ENCODE measurements around the gene SNX27.
"Not testable (repeated sequence)": the region's sequence is repeated elsewhere in the genome, so short reads cannot be mapped to it uniquely, and the experiment has no call there.

SNX27 gene

DNA sequence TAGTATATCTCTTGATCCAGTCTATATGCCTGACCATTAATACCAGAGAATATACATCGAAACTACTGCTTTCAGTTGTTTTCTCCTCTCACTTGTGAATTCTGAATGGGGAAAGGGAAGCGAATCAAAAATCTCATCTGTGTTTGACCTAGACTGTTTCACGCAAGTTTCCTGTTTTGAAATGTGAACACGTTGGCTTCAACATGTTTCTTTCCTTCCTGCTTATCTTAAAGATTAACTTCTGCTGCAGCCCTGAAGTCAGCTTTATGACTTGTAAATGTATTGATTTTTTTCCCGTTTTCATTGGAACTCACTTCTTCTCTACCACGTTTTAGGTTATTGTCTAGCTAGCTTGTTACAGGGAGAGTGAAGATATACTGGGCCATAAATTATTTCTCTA lies 49.9 kb downstream of the SNX27 start:
- Histone ChIP-seq H3K36me3 (ENCODE audit: control insufficient read depth, insufficient read depth, low read length) (no peaks in the 10 kb centered on the region), H3K4me1 (ENCODE audit: control insufficient read depth, insufficient read depth, low read length) (no peaks in the 10 kb centered on the region), H3K9ac (ENCODE audit: low read length) (peak overlapping the region; percentile 56), H3K27me3 (ENCODE audit: control insufficient read depth, insufficient read depth, low read length) (no peaks in the 10 kb centered on the region), H3K9me3 (ENCODE audit: control insufficient read depth, low read length) (no peaks in the 10 kb centered on the region), H3K4me3 (ENCODE audit: low read length) (no peak overlapping the region)

DNA sequence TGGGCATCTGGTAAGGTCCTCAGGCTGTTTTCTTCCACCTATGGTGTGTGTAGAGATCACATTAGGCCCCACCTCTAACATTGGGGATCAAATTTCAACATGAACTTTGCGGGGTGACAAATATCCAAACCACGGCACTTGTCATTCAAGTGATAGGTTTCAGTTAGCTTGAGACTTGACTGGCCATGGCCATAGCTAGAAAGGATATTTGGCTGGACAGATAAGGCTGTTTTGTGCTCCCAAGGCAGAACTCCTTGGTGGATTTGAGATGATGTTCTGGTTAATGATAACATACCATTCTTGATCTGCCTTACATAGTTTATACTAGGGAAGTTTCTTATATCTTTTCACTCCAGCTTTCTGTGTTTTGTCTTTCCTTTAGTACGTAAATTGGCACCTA lies 56.2 kb downstream of the SNX27 start:
- Histone ChIP-seq H3K4me1 (ENCODE audit: control insufficient read depth, insufficient read depth, low read length) (no peaks in the 10 kb centered on the region), H3K9me3 (ENCODE audit: control insufficient read depth, low read length) (no peaks in the 10 kb centered on the region), H3K4me3 (ENCODE audit: low read length) (no peak overlapping the region), H3K36me3 (ENCODE audit: control insufficient read depth, insufficient read depth, low read length) (no peaks in the 10 kb centered on the region), H3K27me3 (ENCODE audit: control insufficient read depth, insufficient read depth, low read length) (no peaks in the 10 kb centered on the region), H3K9ac (ENCODE audit: low read length) (no peak overlapping the region)

DNA sequence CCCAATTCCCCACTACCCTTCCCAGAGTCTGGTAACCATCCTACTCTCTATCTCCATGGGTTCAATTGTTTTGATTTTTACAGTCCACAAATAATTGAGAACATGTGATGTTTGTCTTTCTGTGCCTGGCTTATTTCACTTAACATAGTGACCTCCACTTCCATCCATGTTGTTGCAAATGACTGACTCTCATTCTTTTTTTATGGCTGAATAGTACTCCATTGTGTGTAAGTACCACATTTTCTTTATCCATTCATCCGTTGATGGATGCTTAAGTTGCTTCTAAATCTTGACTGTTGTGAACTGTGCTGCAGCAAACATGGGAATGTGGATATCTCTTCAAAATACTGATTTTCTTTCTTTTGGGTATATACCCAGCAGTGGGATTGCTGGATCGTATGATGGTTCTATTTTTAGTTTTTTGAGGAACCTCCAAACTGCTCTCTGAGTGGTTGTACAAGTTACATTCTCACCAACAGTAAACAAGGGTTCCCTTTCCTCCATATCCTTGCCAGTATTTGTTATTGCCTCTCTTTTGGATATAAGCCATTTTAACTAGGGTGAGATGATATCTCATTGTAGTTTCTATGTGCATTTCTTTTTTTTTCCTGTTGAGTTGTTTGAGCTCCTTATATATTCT lies 58.3 kb downstream of the SNX27 start:
- not testable (repeated sequence) for H3K4me1 ChIP-seq (ENCODE audit: control insufficient read depth, insufficient read depth, low read length); H3K27me3 ChIP-seq (ENCODE audit: control insufficient read depth, insufficient read depth, low read length); H3K4me3 ChIP-seq (ENCODE audit: low read length); H3K9ac ChIP-seq (ENCODE audit: low read length); H3K36me3 ChIP-seq (ENCODE audit: control insufficient read depth, insufficient read depth, low read length); H3K9me3 ChIP-seq (ENCODE audit: control insufficient read depth, low read length)

DNA sequence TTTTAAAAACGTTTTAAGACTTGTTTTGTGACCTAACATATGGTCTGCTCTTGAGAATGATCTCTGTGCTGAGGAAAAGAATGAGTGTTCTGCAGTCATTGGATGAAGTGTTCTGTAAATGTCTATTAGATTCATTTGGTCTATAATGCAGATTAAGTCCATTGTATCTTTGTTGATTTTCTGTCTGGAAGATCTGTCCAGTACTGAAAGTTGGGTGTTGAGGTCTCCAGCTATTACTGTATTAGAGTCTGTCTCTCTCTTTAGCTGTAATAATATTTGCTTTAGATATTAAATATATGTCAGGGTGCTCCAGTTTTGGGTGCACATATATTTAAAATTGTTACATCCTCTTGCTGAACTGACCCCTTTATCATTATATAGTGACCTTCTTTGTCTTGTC lies 61.6 kb downstream of the SNX27 start:
- H3K4me1 ChIP-seq (ENCODE audit: control insufficient read depth, insufficient read depth, low read length), result no peaks in the 10 kb centered on the region
- H3K36me3 ChIP-seq (ENCODE audit: control insufficient read depth, insufficient read depth, low read length), result no peaks in the 10 kb centered on the region
- no peaks in the 10 kb centered on the region for H3K9me3 ChIP-seq (ENCODE audit: control insufficient read depth, low read length)
- H3K9ac ChIP-seq (ENCODE audit: low read length), result no peak overlapping the region
- no peaks in the 10 kb centered on the region for H3K27me3 ChIP-seq (ENCODE audit: control insufficient read depth, insufficient read depth, low read length)
- no peak overlapping the region for H3K4me3 ChIP-seq (ENCODE audit: low read length)

DNA sequence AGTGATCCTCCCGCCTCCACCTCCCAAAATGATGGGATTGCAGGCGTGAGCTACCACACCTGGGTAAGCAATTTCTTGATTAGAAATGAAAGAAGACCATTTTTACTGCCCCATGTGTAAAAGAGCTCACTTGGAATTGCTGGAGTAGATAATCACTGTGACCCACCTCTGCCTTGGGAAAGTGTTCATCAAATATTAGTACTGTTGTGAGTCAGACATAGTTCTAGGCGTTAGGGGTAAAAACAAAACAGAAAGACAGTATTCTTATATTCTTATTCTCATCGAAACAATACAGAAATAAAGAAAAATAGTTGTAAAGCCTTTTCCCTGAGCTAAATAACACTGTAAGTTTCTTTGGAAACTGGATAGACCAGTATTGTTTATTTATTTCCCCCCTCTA lies 68.5 kb downstream of the SNX27 start:
- Histone ChIP-seq H3K27me3 (ENCODE audit: control insufficient read depth, insufficient read depth, low read length) (no peaks in the 10 kb centered on the region), H3K9me3 (ENCODE audit: control insufficient read depth, low read length) (no peaks in the 10 kb centered on the region), H3K9ac (ENCODE audit: low read length) (peak overlapping the region; percentile 61), H3K4me3 (ENCODE audit: low read length) (no peak overlapping the region), H3K36me3 (ENCODE audit: control insufficient read depth, insufficient read depth, low read length) (no peaks in the 10 kb centered on the region), H3K4me1 (ENCODE audit: control insufficient read depth, insufficient read depth, low read length) (peaks cover 9% of the 10 kb centered on the region)

DNA sequence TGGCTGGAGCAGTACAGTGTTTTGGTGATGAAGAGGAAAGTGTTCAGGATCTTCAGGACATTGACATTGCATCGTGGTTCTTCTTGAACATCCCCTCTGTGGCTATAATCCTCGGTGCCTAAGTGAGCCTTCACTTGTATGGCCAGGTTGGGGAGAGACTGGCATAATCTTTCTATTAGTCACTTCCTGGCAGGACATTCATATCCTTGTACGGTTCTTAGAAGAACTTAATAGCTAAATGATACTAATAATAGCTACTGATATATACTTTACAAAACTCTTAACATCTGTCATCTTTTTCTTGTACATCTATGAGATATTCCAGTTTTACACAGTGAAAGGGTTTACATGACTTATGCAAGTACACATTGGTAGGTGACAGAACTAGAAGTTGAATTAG lies 69.0 kb downstream of the SNX27 start:
- H3K4me3 ChIP-seq (ENCODE audit: low read length), result no peak overlapping the region
- H3K4me1 ChIP-seq (ENCODE audit: control insufficient read depth, insufficient read depth, low read length), result peaks cover 9% of the 10 kb centered on the region
- H3K9me3 ChIP-seq (ENCODE audit: control insufficient read depth, low read length), result no peaks in the 10 kb centered on the region
- no peaks in the 10 kb centered on the region for H3K36me3 ChIP-seq (ENCODE audit: control insufficient read depth, insufficient read depth, low read length)
- peak overlapping the region; percentile 61 for H3K9ac ChIP-seq (ENCODE audit: low read length)
- H3K27me3 ChIP-seq (ENCODE audit: control insufficient read depth, insufficient read depth, low read length), result no peaks in the 10 kb centered on the region

DNA sequence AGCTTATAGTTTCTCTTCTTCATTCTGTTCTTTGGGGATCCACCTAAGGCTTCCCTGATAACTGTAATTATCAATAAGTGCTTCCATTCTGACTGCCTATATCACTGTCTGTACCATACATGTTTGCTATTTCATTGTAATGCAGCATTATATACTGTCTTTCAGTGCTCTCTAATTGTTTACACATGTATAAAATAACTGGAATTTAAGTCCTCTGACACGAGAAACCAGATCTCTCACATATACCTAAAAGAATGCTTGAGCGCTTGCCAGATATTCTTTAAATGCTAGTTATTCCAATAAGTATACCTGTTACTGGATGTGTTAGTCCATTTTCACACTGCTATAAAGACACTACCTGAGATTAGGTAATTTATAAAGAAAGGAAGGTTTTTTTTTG lies 70.1 kb downstream of the SNX27 start:
- H3K36me3 ChIP-seq (ENCODE audit: control insufficient read depth, insufficient read depth, low read length), result no peaks in the 10 kb centered on the region
- no peak overlapping the region for H3K4me3 ChIP-seq (ENCODE audit: low read length)
- no peaks in the 10 kb centered on the region for H3K27me3 ChIP-seq (ENCODE audit: control insufficient read depth, insufficient read depth, low read length)
- H3K9ac ChIP-seq (ENCODE audit: low read length), result no peak overlapping the region
- H3K4me1 ChIP-seq (ENCODE audit: control insufficient read depth, insufficient read depth, low read length), result peaks cover 9% of the 10 kb centered on the region
- no peaks in the 10 kb centered on the region for H3K9me3 ChIP-seq (ENCODE audit: control insufficient read depth, low read length)

DNA sequence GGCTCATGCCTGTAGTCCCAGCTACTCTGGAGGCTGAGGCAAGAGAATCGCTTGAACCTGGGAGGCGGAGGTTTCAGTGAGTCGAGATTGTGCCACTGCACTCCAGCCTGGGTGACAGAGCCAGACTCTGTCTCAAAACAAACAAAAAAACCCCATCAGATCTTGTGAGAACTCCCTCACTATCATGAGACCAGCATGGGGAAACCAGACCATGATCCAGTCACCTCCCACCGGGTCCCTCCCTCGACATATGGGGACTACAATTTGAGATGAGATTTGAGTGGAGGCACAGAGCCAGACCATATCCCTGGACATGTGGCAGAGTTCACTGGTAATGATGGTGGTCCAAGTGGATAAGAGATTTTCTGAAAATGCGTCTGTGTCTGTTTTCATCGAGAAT lies 71.1 kb downstream of the SNX27 start:
- not testable (repeated sequence) for H3K36me3 ChIP-seq (ENCODE audit: control insufficient read depth, insufficient read depth, low read length); H3K9ac ChIP-seq (ENCODE audit: low read length)

DNA sequence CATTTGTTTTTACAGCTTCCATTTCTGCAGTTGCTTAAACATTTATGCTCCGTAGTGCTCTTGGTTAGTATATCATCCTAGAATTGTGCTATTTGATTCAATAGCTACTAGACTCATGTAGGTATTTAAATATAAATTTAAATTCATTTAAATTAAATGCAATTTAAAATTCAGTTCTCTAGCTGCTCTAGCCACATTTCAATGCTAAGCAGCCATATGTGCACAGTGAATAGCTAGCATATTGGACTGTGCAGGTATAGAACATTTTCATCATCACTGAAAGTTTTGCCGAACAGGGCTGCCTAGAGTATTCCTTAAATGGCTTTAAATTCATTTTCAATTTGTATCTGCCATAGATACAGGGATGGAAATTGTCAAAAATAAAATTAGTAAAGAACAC lies 72.3 kb downstream of the SNX27 start:
- H3K4me1 ChIP-seq (ENCODE audit: control insufficient read depth, insufficient read depth, low read length), result peaks cover 9% of the 10 kb centered on the region
- no peak overlapping the region for H3K9ac ChIP-seq (ENCODE audit: low read length)
- no peaks in the 10 kb centered on the region for H3K36me3 ChIP-seq (ENCODE audit: control insufficient read depth, insufficient read depth, low read length)
- no peaks in the 10 kb centered on the region for H3K27me3 ChIP-seq (ENCODE audit: control insufficient read depth, insufficient read depth, low read length)
- H3K9me3 ChIP-seq (ENCODE audit: control insufficient read depth, low read length), result no peaks in the 10 kb centered on the region
- H3K4me3 ChIP-seq (ENCODE audit: low read length), result no peak overlapping the region

More for the DNA sequence above, 71.1 kb downstream of the SNX27 start:
- H3K4me3 ChIP-seq (ENCODE audit: low read length); H3K27me3 ChIP-seq (ENCODE audit: control insufficient read depth, insufficient read depth, low read length); H3K9me3 ChIP-seq (ENCODE audit: control insufficient read depth, low read length); H3K4me1 ChIP-seq (ENCODE audit: control insufficient read depth, insufficient read depth, low read length): not testable (repeated sequence)

DNA sequence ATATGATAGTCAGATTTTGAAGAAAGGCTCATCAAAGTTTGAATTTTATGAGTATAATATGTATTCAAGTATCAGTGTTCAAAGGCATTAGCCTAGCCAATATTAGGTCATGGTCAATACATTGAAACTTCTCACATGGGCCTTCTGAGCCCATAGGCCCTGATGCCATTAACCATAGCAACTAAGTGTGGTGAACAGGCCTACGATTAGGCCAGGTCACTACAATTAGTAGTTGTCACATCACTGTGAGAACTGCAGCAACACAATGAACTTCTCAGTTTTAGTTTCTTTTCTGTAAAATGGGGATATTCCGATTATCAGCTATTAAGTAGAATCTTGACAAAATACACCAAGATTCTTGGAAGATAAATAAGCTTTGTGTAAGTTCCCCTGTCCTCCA lies 74.7 kb downstream of the SNX27 start:
- H3K4me3 ChIP-seq (ENCODE audit: low read length), result no peak overlapping the region
- no peak overlapping the region for H3K9ac ChIP-seq (ENCODE audit: low read length)
- H3K27me3 ChIP-seq (ENCODE audit: control insufficient read depth, insufficient read depth, low read length), result no peaks in the 10 kb centered on the region
- no peaks in the 10 kb centered on the region for H3K36me3 ChIP-seq (ENCODE audit: control insufficient read depth, insufficient read depth, low read length)
- no peaks in the 10 kb centered on the region for H3K9me3 ChIP-seq (ENCODE audit: control insufficient read depth, low read length)
- no peaks in the 10 kb centered on the region for H3K4me1 ChIP-seq (ENCODE audit: control insufficient read depth, insufficient read depth, low read length)

DNA sequence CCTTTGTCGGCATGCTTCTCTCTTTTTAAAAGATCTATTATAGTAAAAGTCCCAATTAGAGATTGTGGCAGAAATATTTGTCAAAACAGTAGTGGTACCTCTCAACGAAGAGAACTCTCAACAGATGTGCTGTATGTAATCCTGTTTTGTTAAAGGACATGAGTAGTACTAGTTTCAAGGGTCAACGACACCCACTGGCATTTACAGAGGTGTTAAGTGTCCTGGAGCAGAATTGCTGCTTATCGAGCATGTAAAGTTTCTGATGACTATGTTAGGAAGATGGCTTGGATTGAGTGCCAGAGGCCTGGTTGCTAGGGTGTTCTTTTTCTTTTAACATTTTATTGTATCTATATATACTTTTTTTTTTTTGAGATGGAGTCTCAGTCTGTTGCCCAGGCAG lies 77.6 kb downstream of the SNX27 start:
- no peak overlapping the region for H3K4me3 ChIP-seq (ENCODE audit: low read length)
- H3K4me1 ChIP-seq (ENCODE audit: control insufficient read depth, insufficient read depth, low read length), result no peaks in the 10 kb centered on the region
- no peak overlapping the region for H3K9ac ChIP-seq (ENCODE audit: low read length)
- H3K27me3 ChIP-seq (ENCODE audit: control insufficient read depth, insufficient read depth, low read length), result no peaks in the 10 kb centered on the region
- no peaks in the 10 kb centered on the region for H3K36me3 ChIP-seq (ENCODE audit: control insufficient read depth, insufficient read depth, low read length)
- no peaks in the 10 kb centered on the region for H3K9me3 ChIP-seq (ENCODE audit: control insufficient read depth, low read length)

DNA sequence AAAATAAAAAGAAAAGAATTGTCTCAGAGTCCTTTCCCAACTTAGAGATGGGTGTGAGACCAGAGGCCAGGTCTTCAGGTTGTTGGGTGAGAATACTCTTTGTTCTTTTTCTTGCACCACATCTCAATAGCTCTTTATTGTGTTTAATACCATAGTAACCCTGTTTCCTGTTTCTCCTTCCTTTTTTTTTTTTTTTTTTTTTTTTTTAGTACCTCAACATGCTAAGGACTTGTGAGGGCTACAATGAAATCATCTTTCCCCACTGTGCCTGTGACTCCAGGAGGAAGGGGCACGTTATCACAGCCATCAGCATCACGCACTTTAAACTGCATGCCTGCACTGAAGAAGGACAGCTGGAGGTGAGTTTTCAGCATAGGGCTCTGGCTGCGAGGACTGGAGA lies 80.4 kb downstream of the SNX27 start:
- H3K27me3 ChIP-seq (ENCODE audit: control insufficient read depth, insufficient read depth, low read length), result no peaks in the 10 kb centered on the region
- H3K9ac ChIP-seq (ENCODE audit: low read length), result no peak overlapping the region
- H3K4me1 ChIP-seq (ENCODE audit: control insufficient read depth, insufficient read depth, low read length), result no peaks in the 10 kb centered on the region
- no peaks in the 10 kb centered on the region for H3K9me3 ChIP-seq (ENCODE audit: control insufficient read depth, low read length)
- H3K36me3 ChIP-seq (ENCODE audit: control insufficient read depth, insufficient read depth, low read length), result no peaks in the 10 kb centered on the region
- H3K4me3 ChIP-seq (ENCODE audit: low read length), result no peak overlapping the region

DNA sequence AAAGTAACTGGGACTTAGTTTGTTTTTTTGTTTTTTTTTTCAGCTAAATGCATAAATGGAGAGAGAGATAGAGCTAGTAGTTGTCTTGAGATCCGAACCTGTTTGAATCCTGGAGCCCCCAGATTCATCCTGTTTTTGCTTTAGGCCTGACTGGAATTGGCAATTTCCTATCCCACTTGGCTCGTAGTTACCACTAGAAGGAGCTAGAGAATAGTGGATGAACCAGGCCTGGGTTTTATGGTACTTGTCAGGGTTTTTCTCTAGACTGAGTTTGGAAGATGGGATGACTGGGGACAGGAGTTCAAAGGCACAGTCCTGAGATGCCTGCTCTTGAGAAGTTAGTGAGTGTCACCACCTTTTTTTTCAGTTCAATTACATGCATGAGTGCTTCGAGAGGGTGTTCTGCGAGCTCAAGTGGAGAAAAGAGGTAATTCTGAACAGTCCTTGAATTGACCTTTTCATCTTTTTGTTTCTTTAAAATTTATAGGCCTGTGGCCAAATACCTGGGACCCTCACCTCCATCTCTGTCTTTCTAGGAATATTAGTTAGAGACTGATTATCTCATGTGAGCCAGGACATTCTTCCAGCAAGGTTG lies 81.3 kb downstream of the SNX27 start:
- no peaks in the 10 kb centered on the region for H3K9me3 ChIP-seq (ENCODE audit: control insufficient read depth, low read length)
- no peaks in the 10 kb centered on the region for H3K36me3 ChIP-seq (ENCODE audit: control insufficient read depth, insufficient read depth, low read length)

More for the DNA sequence above, 81.3 kb downstream of the SNX27 start:
- Histone ChIP-seq H3K4me1 (ENCODE audit: control insufficient read depth, insufficient read depth, low read length) (no peaks in the 10 kb centered on the region), H3K9ac (ENCODE audit: low read length) (no peak overlapping the region), H3K4me3 (ENCODE audit: low read length) (no peak overlapping the region), H3K27me3 (ENCODE audit: control insufficient read depth, insufficient read depth, low read length) (no peaks in the 10 kb centered on the region)

Data from mucosa of stomach (tissue), 1 donor.